Retinal pigment epithelial cell (primary cell): ENCODE data around the gene ATPAF1.

ENCODE experiments used
- DNase-seq: peaks from one replicate; pipeline ENCODE4 v3.0.0-alpha.2; 2010; ENCODE audit warnings: low read depth
- H3K4me3 ChIP-seq: 2 replicates; pipeline ENCODE4 v1.5.1; 2011; ENCODE audit warnings: mild to moderate bottlenecking, low read length, control low read depth, moderate library complexity
- TF ChIP-seq, protein P1 (sequence below): conservative IDR thresholded peaks from 2 replicates; pipeline ENCODE4 v1.5.1; 2011; ENCODE audit warnings: low read depth, low read length, control low read depth, inconsistent platforms

ATPAF1 gene

DNA sequence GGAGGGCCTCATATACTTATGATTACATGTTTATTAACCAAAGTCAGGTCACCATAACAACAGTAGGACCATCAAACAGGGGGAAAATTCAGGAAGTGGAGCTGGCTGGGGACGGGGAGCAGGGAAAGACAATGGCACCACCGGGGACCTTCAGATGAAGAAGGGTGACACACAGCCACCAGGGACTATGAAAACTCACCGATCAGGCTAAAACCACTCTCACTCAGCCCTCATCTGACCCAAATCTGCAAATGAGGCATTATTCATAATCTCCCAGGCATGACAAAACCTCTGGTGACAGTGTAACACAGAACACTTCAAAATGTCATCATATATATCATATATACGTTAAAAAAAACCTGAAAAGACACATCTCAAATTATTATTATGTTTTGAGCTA lies 75.3 kb downstream of the ATPAF1 start:
- TF ChIP-seq, protein P1, sequence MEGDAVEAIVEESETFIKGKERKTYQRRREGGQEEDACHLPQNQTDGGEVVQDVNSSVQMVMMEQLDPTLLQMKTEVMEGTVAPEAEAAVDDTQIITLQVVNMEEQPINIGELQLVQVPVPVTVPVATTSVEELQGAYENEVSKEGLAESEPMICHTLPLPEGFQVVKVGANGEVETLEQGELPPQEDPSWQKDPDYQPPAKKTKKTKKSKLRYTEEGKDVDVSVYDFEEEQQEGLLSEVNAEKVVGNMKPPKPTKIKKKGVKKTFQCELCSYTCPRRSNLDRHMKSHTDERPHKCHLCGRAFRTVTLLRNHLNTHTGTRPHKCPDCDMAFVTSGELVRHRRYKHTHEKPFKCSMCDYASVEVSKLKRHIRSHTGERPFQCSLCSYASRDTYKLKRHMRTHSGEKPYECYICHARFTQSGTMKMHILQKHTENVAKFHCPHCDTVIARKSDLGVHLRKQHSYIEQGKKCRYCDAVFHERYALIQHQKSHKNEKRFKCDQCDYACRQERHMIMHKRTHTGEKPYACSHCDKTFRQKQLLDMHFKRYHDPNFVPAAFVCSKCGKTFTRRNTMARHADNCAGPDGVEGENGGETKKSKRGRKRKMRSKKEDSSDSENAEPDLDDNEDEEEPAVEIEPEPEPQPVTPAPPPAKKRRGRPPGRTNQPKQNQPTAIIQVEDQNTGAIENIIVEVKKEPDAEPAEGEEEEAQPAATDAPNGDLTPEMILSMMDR: no peak
- H3K4me3 ChIP-seq: no peak overlapping the region
- no peak for DNase-seq

DNA sequence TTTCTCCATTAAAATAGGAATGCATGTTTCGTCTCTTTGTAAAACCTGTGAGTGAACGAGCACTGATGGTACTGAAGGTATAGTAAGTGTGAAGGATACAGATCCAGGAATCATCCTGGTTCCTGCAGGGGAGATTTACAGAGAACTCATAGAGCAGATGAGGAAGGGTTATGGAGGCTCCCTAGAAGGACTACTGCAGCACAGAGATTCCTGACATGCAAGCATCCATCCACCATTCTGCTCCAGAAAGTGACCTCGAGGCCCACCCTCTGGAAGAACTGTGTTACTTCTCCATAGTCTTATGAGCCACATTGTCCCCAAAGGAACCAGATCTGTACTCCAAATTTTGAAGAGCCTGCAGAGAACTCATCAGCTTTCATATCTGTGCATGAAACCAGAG lies 78.6 kb downstream of the ATPAF1 start:
- DNase-seq: no peak
- TF ChIP-seq, protein P1: no peak
- no peak overlapping the region for H3K4me3 ChIP-seq

DNA sequence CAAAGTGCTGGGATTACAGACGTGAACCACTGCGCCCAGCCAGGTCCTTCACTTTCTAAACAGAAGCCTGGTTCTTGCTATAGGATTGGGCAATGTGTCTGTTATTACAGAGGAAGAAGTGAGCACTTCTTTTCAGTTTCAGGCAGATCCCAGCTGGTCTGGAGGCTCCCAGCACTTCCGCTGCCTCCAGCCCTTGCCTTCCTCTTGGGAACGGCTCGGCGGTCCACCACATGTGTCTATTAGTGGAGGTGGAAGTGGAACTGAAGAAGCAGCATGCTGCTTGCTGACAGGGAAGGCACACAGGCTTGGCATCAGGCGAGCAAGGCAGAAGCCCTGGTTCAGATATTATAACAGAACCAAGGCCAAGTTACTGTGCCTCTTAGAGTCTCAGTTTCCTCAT lies 81.1 kb downstream of the ATPAF1 start:
- H3K4me3 ChIP-seq: no peak overlapping the region
- TF ChIP-seq, protein P1: no peak
- DNase-seq: no peak

DNA sequence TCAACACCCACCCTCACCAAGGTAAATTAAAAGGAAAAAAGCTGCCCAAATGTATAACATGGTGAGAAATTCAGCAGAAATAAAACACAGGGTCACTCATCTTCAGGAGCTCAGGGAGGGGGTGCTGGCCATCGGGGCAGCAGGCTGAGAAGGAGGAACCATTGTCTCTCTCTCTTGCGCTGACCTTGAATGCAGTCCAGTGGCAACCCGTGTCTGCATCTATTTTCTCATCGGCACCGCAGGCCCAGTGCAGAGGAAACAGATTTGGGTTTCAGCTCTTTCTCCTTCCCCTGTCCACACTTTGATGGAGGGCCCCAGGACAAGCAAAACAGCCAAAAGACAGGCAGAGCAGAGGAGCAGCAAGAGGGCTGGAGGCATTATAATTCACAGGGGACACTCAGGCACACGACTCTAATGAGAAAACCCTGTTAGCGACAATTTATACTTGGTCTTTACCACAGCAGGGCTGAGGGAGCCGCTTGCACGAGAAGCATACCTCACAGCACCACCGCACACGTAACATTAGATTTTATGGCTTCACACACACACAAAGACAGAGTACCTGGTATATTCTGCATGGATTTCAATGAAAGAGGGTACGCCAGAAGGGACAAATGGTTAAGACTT lies 82.7 kb downstream of the ATPAF1 start:
- TF ChIP-seq, protein P1: no peak
- H3K4me3 ChIP-seq: no peak overlapping the region
- DNase-seq: no peak

DNA sequence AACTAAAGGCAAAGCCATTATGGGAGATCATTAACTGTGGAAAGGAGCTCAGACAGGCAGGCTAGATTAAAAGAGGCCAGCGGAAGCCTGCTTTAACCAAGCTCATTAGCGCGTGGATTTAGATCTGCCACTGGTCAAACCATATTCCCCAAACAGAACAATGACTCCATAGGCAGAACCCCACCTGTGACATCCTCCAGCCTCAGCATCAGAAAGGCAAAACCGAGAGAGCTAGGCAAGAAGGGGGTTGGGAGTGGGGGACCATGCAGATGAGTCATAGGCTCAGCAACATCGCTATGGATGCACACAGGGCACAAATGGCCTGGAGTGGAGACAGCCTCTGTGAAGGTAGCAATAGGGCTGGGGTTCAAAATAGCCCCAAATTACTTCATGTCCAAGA lies 84.7 kb downstream of the ATPAF1 start:
- H3K4me3 ChIP-seq: no peak overlapping the region
- DNase-seq: no peak
- TF ChIP-seq, protein P1: no peak

DNA sequence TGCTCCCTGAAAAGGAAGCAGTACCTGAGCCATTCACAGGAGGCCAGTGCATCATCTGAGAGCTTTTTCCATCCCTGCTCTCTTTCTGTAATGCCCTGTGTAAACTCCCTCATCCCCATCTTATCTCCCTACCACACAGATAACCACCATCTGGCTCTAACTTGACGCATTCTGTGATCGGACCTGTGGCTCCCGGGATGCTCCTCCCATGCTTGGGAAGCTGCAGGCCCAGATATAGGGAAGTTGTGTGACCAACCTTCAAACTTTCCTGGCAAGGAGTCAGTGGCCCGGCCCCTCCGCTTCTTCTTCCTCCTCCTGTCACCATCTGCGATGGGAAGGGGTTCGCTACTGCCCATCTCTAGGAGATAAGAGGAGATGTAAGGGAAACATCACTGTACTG lies 85.2 kb downstream of the ATPAF1 start:
- TF ChIP-seq, protein P1: no peak
- no peak for DNase-seq
- no peak overlapping the region for H3K4me3 ChIP-seq
